GM23338 (cell line): ENCODE data around the gene PIF1. TPM values are rescaled to one million over a fixed set of nuclear protein-coding genes. Genes with fewer than 3 reads are reported as not detected.

ENCODE experiments used
- CTCF ChIP-seq, 2 experiments: fragments of 200-600 bp in 1 of 2; sonication (generic) in 1 of 2; conservative IDR thresholded peaks; 2 replicates each; pipeline versions ENCODE4 v1.5.1 to v1.6.1; 2016 to 2017; ENCODE audit warnings: antibody characterized with exemption in 2 of 2, low read depth in 2 of 2, mild to moderate bottlenecking in 2 of 2, moderate library complexity in 1 of 2
- EZH2 ChIP-seq: fragments of 200-600 bp; sonication (generic); IDR thresholded peaks from one replicate; pipeline ENCODE4 v1.8.0; 2017; ENCODE audit warnings: antibody characterized with exemption, mild to moderate bottlenecking, low read depth; ENCODE audit not compliant: unreplicated experiment
- REST ChIP-seq: IDR thresholded peaks from one replicate; pipeline ENCODE4 v1.6.1; 2018; ENCODE audit warnings: antibody characterized with exemption; ENCODE audit not compliant: unreplicated experiment
- ZNF331 ChIP-seq: fragments of 250-450 bp; sonication (Bioruptor Pico); IDR thresholded peaks from 2 replicates; pipeline ENCODE4 v1.5.0; 2020; ENCODE audit warnings: low read depth, mild to moderate bottlenecking, moderate library complexity
- ZNF462 ChIP-seq: fragments of 250-450 bp; sonication (Bioruptor Pico); IDR thresholded peaks from 2 replicates; pipeline ENCODE4 v1.5.0; 2020; ENCODE audit warnings: mild to moderate bottlenecking, moderate library complexity
- polyA plus RNA-seq: library from polyadenylated mRNA; unstranded; fragments of >200 nt; fragmentation: Nextera tagmentation; extraction: Ambion mirVana; gene quantifications from 2 replicates; pipeline ENCODE4 v1.2.1, GENCODE V29; 2016
- total RNA-seq: library from RNA; depleted of rRNA; stranded (reverse); fragments of >200 nt; shearing (Covaris generic); gene quantifications from 2 replicates; pipeline ENCODE4 v1.2.3, GENCODE V29; 2014

PIF1 gene
- total and polyA plus RNA-seq, 2 experiments from 2014 or later = 116 to 200 TPM

- TF ChIP-seq ZNF462 = no peak
- no peak for TF ChIP-seq CTCF (conservative IDR thresholded peaks at IDR 0.05; ENCODE audit: low read depth in 2 of 2)
- no peak for TF ChIP-seq ZNF331 (CRISPR knock-in tag)
- TF ChIP-seq REST = no peak
- TF ChIP-seq EZH2 = no peak
These were observed 44.1 kb downstream of the PIF1 start (continued) for GRCh38 chr15:64781299-64781698.
